HCT116 (cell line): ENCODE data around the gene IRX3. TPM values are rescaled to one million over a fixed set of nuclear protein-coding genes. Genes with fewer than 3 reads are reported as not detected.

ENCODE experiments used
- ATAC-seq: fragments of 200-7000 bp; cut with Tn5 transposase; 2 replicates; pipeline ENCODE4 v1.9.1; 2020; ENCODE audit warnings: mild to moderate bottlenecking, moderate library complexity
- BruUV-seq: library from RNA; stranded (reverse); fragments of 400-500 nt; replicated peaks from 2 replicates; lab custom pipeline; 2021; lab: Mats Ljungman, UMichigan
- CTCF ChIA-PET: fragments of 300-600 bp; sonication (Branson Sonifier 250); formaldehyde crosslinking; loops from one replicate; lab custom pipeline; 2021; ENCODE audit warnings: antibody characterized with exemption; lab: Charles Lee
- POLR2A ChIA-PET: fragments of 300-600, 350-600 bp; sonication (Branson Sonifier 250); formaldehyde crosslinking; loops from one replicate; lab custom pipeline; 2021; ENCODE audit warnings: antibody characterized with exemption; lab: Charles Lee
- RAD21 ChIA-PET, 2 experiments: fragments of 300-600 bp; sonication (Branson Sonifier 250); formaldehyde crosslinking; loops; one replicate each; lab custom pipeline; 2023; ENCODE audit warnings: low total read pairs in 2 of 2; ENCODE audit not compliant: uncharacterized antibody in 2 of 2, unreplicated experiment in 2 of 2, low non-redundant PET in 1 of 2; lab: Charles Lee
- DNase-seq: peaks from one replicate; pipeline ENCODE4 v3.0.0-alpha.2; 2010; ENCODE audit warnings: low read depth, low spot score
- H2AFZ ChIP-seq: fragments of 200-600 bp; shearing (Covaris generic), sonication (generic); 2 replicates; pipeline ENCODE4 v1.6.1; 2017; ENCODE audit warnings: low read depth, mixed run types, mixed read lengths, antibody characterized with exemption, low read length; ENCODE audit not compliant: poor library complexity, severe bottlenecking
- H3K27ac ChIP-seq: 2 replicates; pipeline ENCODE4 v1.5.1; 2012; ENCODE audit warnings: low read depth, low read length
- H3K27me3 ChIP-seq: fragments of 200-600 bp; sonication (generic); 2 replicates; pipeline ENCODE4 v1.6.1; 2016; ENCODE audit warnings: mixed run types, low read length, mixed read lengths; ENCODE audit not compliant: insufficient read depth
- H3K36me3 ChIP-seq, 2 experiments: fragments of 200-500 bp in 1 of 2; fragments of 200-600 bp in 1 of 2; sonication (Bioruptor generic) in 1 of 2; sonication (generic) in 1 of 2; 2 replicates each; pipeline versions ENCODE4 v1.5.1 to v1.6.1; 2014 to 2016; ENCODE audit warnings: low read length in 2 of 2, inconsistent platforms in 1 of 2, mixed read lengths in 1 of 2, mixed run types in 1 of 2; ENCODE audit not compliant: insufficient read depth in 2 of 2, control insufficient read depth in 1 of 2
- H3K4me1 ChIP-seq, 2 experiments: fragments of 200-600 bp in 1 of 2; sonication (generic) in 1 of 2; 2 replicates each; pipeline versions ENCODE4 v1.5.1 to v1.6.1; 2012 to 2017; ENCODE audit warnings: low read length in 2 of 2, inconsistent platforms in 1 of 2, mild to moderate bottlenecking in 1 of 2, mixed read lengths in 1 of 2, mixed run types in 1 of 2, moderate library complexity in 1 of 2; ENCODE audit not compliant: insufficient read depth in 2 of 2, control insufficient read depth in 1 of 2
- H3K4me2 ChIP-seq: fragments of 200-600 bp; sonication (generic); 2 replicates; pipeline ENCODE4 v1.6.1; 2017; ENCODE audit warnings: mixed run types, low read length, mixed read lengths
- H3K4me3 ChIP-seq, 2 experiments: fragments of 200-600 bp in 1 of 2; sonication (generic) in 1 of 2; replicated peaks in 1 of 2; 2 replicates each; pipeline ENCODE4 v1.5.1; 2011 to 2016; ENCODE audit warnings: low read length in 2 of 2, control low read depth in 1 of 2, low read depth in 1 of 2, mild to moderate bottlenecking in 1 of 2, mixed read lengths in 1 of 2, mixed run types in 1 of 2
- H3K79me2 ChIP-seq: fragments of 200-600 bp; sonication (generic); 2 replicates; pipeline ENCODE4 v1.6.1; 2017; ENCODE audit warnings: mild to moderate bottlenecking, mixed run types, low read length, moderate library complexity, mixed read lengths; ENCODE audit not compliant: insufficient read depth
- H3K9ac ChIP-seq: fragments of 200-600 bp; sonication (generic); 2 replicates; pipeline ENCODE4 v1.6.1; 2016; ENCODE audit warnings: low read length, mixed read lengths
- H3K9me2 ChIP-seq: fragments of 200-600 bp; sonication (generic), shearing (Covaris generic); 2 replicates; pipeline ENCODE4 v1.6.1; 2017; ENCODE audit warnings: mixed run types, mild to moderate bottlenecking, moderate library complexity; ENCODE audit not compliant: insufficient read depth
- H3K9me3 ChIP-seq, 2 experiments: fragments of 200-500 bp in 1 of 2; fragments of 200-600 bp in 1 of 2; sonication (Bioruptor generic) in 1 of 2; sonication (generic) in 1 of 2; 2 replicates each; pipeline ENCODE4 v1.6.1; 2014 to 2017; ENCODE audit warnings: low read length in 2 of 2, mixed read lengths in 2 of 2, inconsistent platforms in 1 of 2, low read depth in 1 of 2, mild to moderate bottlenecking in 1 of 2, mixed run types in 1 of 2, moderate library complexity in 1 of 2; ENCODE audit not compliant: control insufficient read depth in 1 of 2, insufficient read depth in 1 of 2
- H4K20me1 ChIP-seq: fragments of 200-600 bp; sonication (generic), shearing (Covaris generic); 2 replicates; pipeline ENCODE4 v1.6.1; 2017; ENCODE audit warnings: mixed run types, mild to moderate bottlenecking, moderate library complexity; ENCODE audit not compliant: insufficient read depth
- CBX3 ChIP-seq: IDR thresholded peaks from 2 replicates; pipeline ENCODE4 v1.6.1; 2012; ENCODE audit warnings: low read depth
- EGR1 ChIP-seq: IDR thresholded peaks from 2 replicates; pipeline ENCODE4 v1.6.1; 2012; ENCODE audit warnings: low read depth
- ELF1 ChIP-seq: IDR thresholded peaks from 2 replicates; pipeline ENCODE4 v1.6.1; 2012; ENCODE audit warnings: low read depth, borderline replicate concordance
- EZH2 ChIP-seq: fragments of 200-600 bp; sonication (generic); IDR thresholded peaks from 2 replicates; pipeline ENCODE4 v1.6.1; 2017; ENCODE audit warnings: antibody characterized with exemption, mixed run types
- FOSL1 ChIP-seq: IDR thresholded peaks from 2 replicates; pipeline ENCODE4 v1.6.1; 2012; ENCODE audit warnings: low read depth
- JUND ChIP-seq: IDR thresholded peaks from 2 replicates; pipeline ENCODE4 v1.6.1; 2012
- POLR2AphosphoS5 ChIP-seq: IDR thresholded peaks from 2 replicates; pipeline ENCODE4 v1.6.1; 2011; ENCODE audit warnings: mild to moderate bottlenecking, low read depth, low read length, moderate library complexity
- RAD21 ChIP-seq: IDR thresholded peaks from 2 replicates; pipeline ENCODE4 v1.6.1; 2012; ENCODE audit warnings: low read depth, mild to moderate bottlenecking
- SIN3A ChIP-seq: IDR thresholded peaks from 2 replicates; pipeline ENCODE4 v1.6.1; 2012; ENCODE audit warnings: low read depth
- SP1 ChIP-seq: IDR thresholded peaks from 2 replicates; pipeline ENCODE4 v1.6.1; 2012; ENCODE audit warnings: low read depth
- TCF7L2 ChIP-seq: IDR thresholded peaks from 2 replicates; pipeline ENCODE4 v1.7.0; 2011; ENCODE audit warnings: borderline replicate concordance, inconsistent platforms; ENCODE audit not compliant: insufficient read depth, insufficient read length; ENCODE audit errors: extremely low read depth
- YY1 ChIP-seq: IDR thresholded peaks from 2 replicates; pipeline ENCODE4 v1.6.1; 2011; ENCODE audit warnings: low read length, low read depth, moderate library complexity, mild to moderate bottlenecking; ENCODE audit not compliant: insufficient replicate concordance; ENCODE audit errors: extremely low read depth
- ZFX ChIP-seq: fragments of 450-650 bp; IDR thresholded peaks from 2 replicates; pipeline ENCODE4 v1.6.1; 2017
- ZNF274 ChIP-seq: fragments of 200-500 bp; sonication (Bioruptor generic); IDR thresholded peaks from 2 replicates; pipeline ENCODE4 v1.6.1; 2014; ENCODE audit warnings: mild to moderate bottlenecking, low read depth, low read length, inconsistent platforms
- intact Hi-C: fragments of 100-400 bp; cut with micrococcal nuclease; formaldehyde crosslinking; loops from 2 replicates; pipeline ENCODE4 v1.10.0; 2022
- total RNA-seq: library from RNA; stranded (reverse); gene quantifications from one replicate; pipeline ENCODE4 v1.2.1, GENCODE V29; 2021; ENCODE audit not compliant: unreplicated experiment
- TF ChIP-seq, protein P1 (sequence below), 3 experiments: fragments of 200-600 bp in 1 of 3; sonication (generic) in 1 of 3; IDR thresholded peaks in 2 of 3; conservative IDR thresholded peaks in 1 of 3; 2 replicates each; pipeline ENCODE4 v1.5.1; 2012 to 2017; ENCODE audit warnings: low read depth in 2 of 3, low read length in 2 of 3, antibody characterized with exemption in 1 of 3, borderline replicate concordance in 1 of 3, control low read depth in 1 of 3, mild to moderate bottlenecking in 1 of 3, mixed read lengths in 1 of 3, mixed run types in 1 of 3, moderate library complexity in 1 of 3; ENCODE audit not compliant: insufficient read depth in 1 of 3
- TF ChIP-seq, protein P2 (sequence below): IDR thresholded peaks from 2 replicates; pipeline ENCODE4 v1.6.1; 2011; ENCODE audit warnings: mild to moderate bottlenecking, low read length, moderate library complexity; ENCODE audit not compliant: insufficient replicate concordance; ENCODE audit errors: extremely low read depth
- TF ChIP-seq, protein P3 (sequence below): IDR thresholded peaks from 2 replicates; pipeline ENCODE4 v1.6.1; 2012
- TF ChIP-seq, protein P4 (sequence below): IDR thresholded peaks from 2 replicates; pipeline ENCODE4 v1.6.1; 2012; ENCODE audit warnings: low read depth
- TF ChIP-seq, protein P5 (sequence below): IDR thresholded peaks from 2 replicates; pipeline ENCODE4 v1.6.1; 2012

Gene IRX3
- total RNA-seq, 1 experiment from 2014 or later, result 2.0 TPM

DNA sequence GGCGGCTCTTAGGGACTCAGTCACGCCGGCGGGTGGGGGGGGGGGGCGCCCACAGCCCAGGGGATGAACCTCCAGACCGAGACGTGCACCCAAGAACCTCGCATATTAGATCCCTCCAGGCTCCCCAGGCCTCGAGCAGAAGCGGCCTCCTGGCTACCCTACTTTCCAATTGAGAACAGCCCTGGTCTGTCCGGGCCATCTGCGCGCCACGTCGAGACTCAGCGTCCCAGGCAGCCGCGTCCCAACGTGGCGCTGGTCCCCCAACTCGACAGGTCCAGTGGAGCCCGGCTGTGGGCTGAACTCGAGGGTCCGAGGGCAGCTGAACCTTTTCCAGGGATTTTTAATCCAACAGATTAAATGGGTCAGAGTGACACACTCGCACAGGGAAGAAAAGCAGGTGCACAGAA lies 2.3 kb upstream of the IRX3 start:
- H3K4me3 ChIP-seq, result no peak overlapping the region
- no peaks in the 10 kb centered on the region for H3K79me2 ChIP-seq
- peaks cover 7 to 13% of the 10 kb centered on the region in 2 experiments; a peak in 3 of 4 replicates for H3K4me1 ChIP-seq
- no peak overlapping the region for H3K27ac ChIP-seq
- POLR2A ChIA-PET, result no interaction called here
- ATAC-seq, result no peak
- H3K36me3 ChIP-seq, result no peaks in the 10 kb centered on the region
- no peak for TF ChIP-seq FOSL1
- TF ChIP-seq ZNF274, result no peak
- TF ChIP-seq, protein P1, sequence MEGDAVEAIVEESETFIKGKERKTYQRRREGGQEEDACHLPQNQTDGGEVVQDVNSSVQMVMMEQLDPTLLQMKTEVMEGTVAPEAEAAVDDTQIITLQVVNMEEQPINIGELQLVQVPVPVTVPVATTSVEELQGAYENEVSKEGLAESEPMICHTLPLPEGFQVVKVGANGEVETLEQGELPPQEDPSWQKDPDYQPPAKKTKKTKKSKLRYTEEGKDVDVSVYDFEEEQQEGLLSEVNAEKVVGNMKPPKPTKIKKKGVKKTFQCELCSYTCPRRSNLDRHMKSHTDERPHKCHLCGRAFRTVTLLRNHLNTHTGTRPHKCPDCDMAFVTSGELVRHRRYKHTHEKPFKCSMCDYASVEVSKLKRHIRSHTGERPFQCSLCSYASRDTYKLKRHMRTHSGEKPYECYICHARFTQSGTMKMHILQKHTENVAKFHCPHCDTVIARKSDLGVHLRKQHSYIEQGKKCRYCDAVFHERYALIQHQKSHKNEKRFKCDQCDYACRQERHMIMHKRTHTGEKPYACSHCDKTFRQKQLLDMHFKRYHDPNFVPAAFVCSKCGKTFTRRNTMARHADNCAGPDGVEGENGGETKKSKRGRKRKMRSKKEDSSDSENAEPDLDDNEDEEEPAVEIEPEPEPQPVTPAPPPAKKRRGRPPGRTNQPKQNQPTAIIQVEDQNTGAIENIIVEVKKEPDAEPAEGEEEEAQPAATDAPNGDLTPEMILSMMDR (IDR thresholded peaks at IDR 0.05 in 2 of 3, conservative IDR thresholded peaks at IDR 0.05 in 1 of 3; ENCODE audit: borderline replicate concordance in 1 of 3, insufficient read depth in 1 of 3, low read depth in 2 of 3, low read length in 2 of 3), result no peak
- TF ChIP-seq, protein P2, sequence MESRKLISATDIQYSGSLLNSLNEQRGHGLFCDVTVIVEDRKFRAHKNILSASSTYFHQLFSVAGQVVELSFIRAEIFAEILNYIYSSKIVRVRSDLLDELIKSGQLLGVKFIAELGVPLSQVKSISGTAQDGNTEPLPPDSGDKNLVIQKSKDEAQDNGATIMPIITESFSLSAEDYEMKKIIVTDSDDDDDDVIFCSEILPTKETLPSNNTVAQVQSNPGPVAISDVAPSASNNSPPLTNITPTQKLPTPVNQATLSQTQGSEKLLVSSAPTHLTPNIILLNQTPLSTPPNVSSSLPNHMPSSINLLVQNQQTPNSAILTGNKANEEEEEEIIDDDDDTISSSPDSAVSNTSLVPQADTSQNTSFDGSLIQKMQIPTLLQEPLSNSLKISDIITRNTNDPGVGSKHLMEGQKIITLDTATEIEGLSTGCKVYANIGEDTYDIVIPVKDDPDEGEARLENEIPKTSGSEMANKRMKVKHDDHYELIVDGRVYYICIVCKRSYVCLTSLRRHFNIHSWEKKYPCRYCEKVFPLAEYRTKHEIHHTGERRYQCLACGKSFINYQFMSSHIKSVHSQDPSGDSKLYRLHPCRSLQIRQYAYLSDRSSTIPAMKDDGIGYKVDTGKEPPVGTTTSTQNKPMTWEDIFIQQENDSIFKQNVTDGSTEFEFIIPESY, result no peak
- no peak for TF ChIP-seq POLR2AphosphoS5
- no peak for TF ChIP-seq JUND
- TF ChIP-seq, protein P3, sequence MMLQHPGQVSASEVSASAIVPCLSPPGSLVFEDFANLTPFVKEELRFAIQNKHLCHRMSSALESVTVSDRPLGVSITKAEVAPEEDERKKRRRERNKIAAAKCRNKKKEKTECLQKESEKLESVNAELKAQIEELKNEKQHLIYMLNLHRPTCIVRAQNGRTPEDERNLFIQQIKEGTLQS, result no peak
- TF ChIP-seq EGR1, result no peak
- TF ChIP-seq, protein P4, sequence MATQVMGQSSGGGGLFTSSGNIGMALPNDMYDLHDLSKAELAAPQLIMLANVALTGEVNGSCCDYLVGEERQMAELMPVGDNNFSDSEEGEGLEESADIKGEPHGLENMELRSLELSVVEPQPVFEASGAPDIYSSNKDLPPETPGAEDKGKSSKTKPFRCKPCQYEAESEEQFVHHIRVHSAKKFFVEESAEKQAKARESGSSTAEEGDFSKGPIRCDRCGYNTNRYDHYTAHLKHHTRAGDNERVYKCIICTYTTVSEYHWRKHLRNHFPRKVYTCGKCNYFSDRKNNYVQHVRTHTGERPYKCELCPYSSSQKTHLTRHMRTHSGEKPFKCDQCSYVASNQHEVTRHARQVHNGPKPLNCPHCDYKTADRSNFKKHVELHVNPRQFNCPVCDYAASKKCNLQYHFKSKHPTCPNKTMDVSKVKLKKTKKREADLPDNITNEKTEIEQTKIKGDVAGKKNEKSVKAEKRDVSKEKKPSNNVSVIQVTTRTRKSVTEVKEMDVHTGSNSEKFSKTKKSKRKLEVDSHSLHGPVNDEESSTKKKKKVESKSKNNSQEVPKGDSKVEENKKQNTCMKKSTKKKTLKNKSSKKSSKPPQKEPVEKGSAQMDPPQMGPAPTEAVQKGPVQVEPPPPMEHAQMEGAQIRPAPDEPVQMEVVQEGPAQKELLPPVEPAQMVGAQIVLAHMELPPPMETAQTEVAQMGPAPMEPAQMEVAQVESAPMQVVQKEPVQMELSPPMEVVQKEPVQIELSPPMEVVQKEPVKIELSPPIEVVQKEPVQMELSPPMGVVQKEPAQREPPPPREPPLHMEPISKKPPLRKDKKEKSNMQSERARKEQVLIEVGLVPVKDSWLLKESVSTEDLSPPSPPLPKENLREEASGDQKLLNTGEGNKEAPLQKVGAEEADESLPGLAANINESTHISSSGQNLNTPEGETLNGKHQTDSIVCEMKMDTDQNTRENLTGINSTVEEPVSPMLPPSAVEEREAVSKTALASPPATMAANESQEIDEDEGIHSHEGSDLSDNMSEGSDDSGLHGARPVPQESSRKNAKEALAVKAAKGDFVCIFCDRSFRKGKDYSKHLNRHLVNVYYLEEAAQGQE, result no peak
- TF ChIP-seq YY1, result no peak
- TF ChIP-seq EZH2, result no peak
- no peak for TF ChIP-seq SIN3A
- TF ChIP-seq CBX3, result no peak
- no peak for TF ChIP-seq RAD21
- no peak for TF ChIP-seq SP1
- TF ChIP-seq, protein P5, sequence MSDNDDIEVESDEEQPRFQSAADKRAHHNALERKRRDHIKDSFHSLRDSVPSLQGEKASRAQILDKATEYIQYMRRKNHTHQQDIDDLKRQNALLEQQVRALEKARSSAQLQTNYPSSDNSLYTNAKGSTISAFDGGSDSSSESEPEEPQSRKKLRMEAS, result no peak
- TF ChIP-seq TCF7L2, result no peak
- no peak for TF ChIP-seq ZFX
- TF ChIP-seq ELF1, result no peak
- TF ChIP-seq, all 23 proteins: peak for 0
- H4K20me1 ChIP-seq, result no peaks in the 10 kb centered on the region
- intact Hi-C loops, result loop anchor here (10.0 kb wide), 3 partner anchors 394 to 666 kb away; no protein-coding TSS in a partner anchor
- ChIA-PET CTCF (no interaction called here), RAD21 (no interaction called here)
- H3K9ac ChIP-seq, result no peak overlapping the region
- no peak overlapping the region for H3K4me2 ChIP-seq
- no peaks in the 10 kb centered on the region for H3K9me2 ChIP-seq
- no peaks in the 10 kb centered on the region for H3K27me3 ChIP-seq
- DNase-seq, result no peak
- no peaks in the 10 kb centered on the region for H3K9me3 ChIP-seq
- no TSS peak for BruUV-seq
- H2AFZ ChIP-seq, result no peak overlapping the region
